ENCODE measurements around the gene PLD6. TPM values are rescaled to one million over a fixed set of nuclear protein-coding genes. Genes with fewer than 3 reads are reported as not detected.

The PLD6 gene
- total and polyA plus RNA-seq, 2 donors (not counting 1 experiment from before 2014, with no cell fraction given) = 2.0 to 4.1 TPM

- Histone ChIP-seq H3K36me3 (replicated peaks in 1 of 2; ENCODE audit: control extremely low read depth in 1 of 2, control insufficient read depth in 1 of 2, extremely low read depth in 1 of 2, insufficient read depth in 2 of 2, low read length in 1 of 2) (peaks cover 0 to 8% of the 10 kb centered on the region in 2 experiments), H2AFZ (ENCODE audit: insufficient read depth, low read depth, low read length, poor library complexity, severe bottlenecking) (no peak overlapping the region), H4K20me1 (ENCODE audit: control insufficient read depth, insufficient read depth, low read length, poor library complexity, severe bottlenecking) (peaks cover 4% of the 10 kb centered on the region), H3K4me2 (replicated peaks; ENCODE audit: low read depth, low read length, poor library complexity, severe bottlenecking) (no peak overlapping the region), H3K9ac (ENCODE audit: low read length) (no peak overlapping the region), H3K4me3 (ENCODE audit: control extremely low read depth in 1 of 5, extremely low read depth in 1 of 5, insufficient read depth in 1 of 5, low read depth in 2 of 5, low read length in 4 of 5) (no peak overlapping the region), H3K4me1 (ENCODE audit: control insufficient read depth in 2 of 2, insufficient read depth in 2 of 2, low read length in 2 of 2) (peaks cover 14 to 19% of the 10 kb centered on the region in 2 donors), H3K79me2 (ENCODE audit: control insufficient read depth, insufficient read depth, low read length) (peaks cover 9% of the 10 kb centered on the region), H3K27ac (ENCODE audit: low read length in 2 of 2) (no peak overlapping the region), H3K9me3 (ENCODE audit: control extremely low read depth in 1 of 3, control insufficient read depth in 2 of 3, insufficient read depth in 1 of 3, low read length in 2 of 3) (peaks cover 0 to 2% (median 0%) of the 10 kb centered on the region in 3 donors), H3K27me3 (replicated peaks in 1 of 4; ENCODE audit: control extremely low read depth in 1 of 4, control insufficient read depth in 3 of 4, insufficient read depth in 4 of 4, low read length in 3 of 4) (no peaks in the 10 kb centered on the region)
- intact Hi-C loops (cut with micrococcal nuclease) = loop anchor here (10.0 kb wide), 1 partner anchor 156 kb away; the partner anchor contains the start of gene MPRIP
- Mint-ChIP-seq H3K4me1 (peaks cover 14% of the 10 kb centered on the region), H3K27ac (no peak overlapping the region), H3K9me3 (ENCODE audit: insufficient read depth) (no peaks in the 10 kb centered on the region), H3K4me3 (no peak overlapping the region), H3K27me3 (no peaks in the 10 kb centered on the region)
- TF ChIP-seq CTCF (IDR thresholded peaks at IDR 0.05) (no peak), EZH2 (IDR thresholded peaks at IDR 0.05; ENCODE audit: borderline replicate concordance, insufficient read depth, low read depth, low read length, poor library complexity, severe bottlenecking) (no peak)
- no peak for ATAC-seq (ENCODE audit: low read depth)
- WGBS (ENCODE audit: insufficient coverage) = 86% methylated on average over 10 of the region's 10 CpGs
- POLR2A ChIA-PET = no interaction called here
- no peak for DNase-seq
- CTCF ChIA-PET = no interaction called here
These were observed 4.9 kb downstream of the PLD6 start for GRCh38 chr17:17201271-17201670.

- Histone ChIP-seq H3K4me1 (ENCODE audit: control insufficient read depth in 2 of 2, insufficient read depth in 2 of 2, low read length in 2 of 2) (peaks cover 13 to 19% of the 10 kb centered on the region in 2 donors), H3K9me3 (ENCODE audit: control extremely low read depth in 1 of 3, control insufficient read depth in 2 of 3, insufficient read depth in 1 of 3, low read length in 2 of 3) (no peaks in the 10 kb centered on the region), H3K9ac (ENCODE audit: low read length) (no peak overlapping the region), H3K79me2 (ENCODE audit: control insufficient read depth, insufficient read depth, low read length) (peaks cover 9% of the 10 kb centered on the region), H3K27me3 (replicated peaks in 1 of 4; ENCODE audit: control extremely low read depth in 1 of 4, control insufficient read depth in 3 of 4, insufficient read depth in 4 of 4, low read length in 3 of 4) (no peaks in the 10 kb centered on the region), H3K27ac (ENCODE audit: low read length in 2 of 2) (no peak overlapping the region), H2AFZ (ENCODE audit: insufficient read depth, low read depth, low read length, poor library complexity, severe bottlenecking) (no peak overlapping the region), H4K20me1 (ENCODE audit: control insufficient read depth, insufficient read depth, low read length, poor library complexity, severe bottlenecking) (peaks cover 4% of the 10 kb centered on the region), H3K4me3 (ENCODE audit: control extremely low read depth in 1 of 5, extremely low read depth in 1 of 5, insufficient read depth in 1 of 5, low read depth in 2 of 5, low read length in 4 of 5) (no peak overlapping the region), H3K4me2 (replicated peaks; ENCODE audit: low read depth, low read length, poor library complexity, severe bottlenecking) (no peak overlapping the region), H3K36me3 (replicated peaks in 1 of 2; ENCODE audit: control extremely low read depth in 1 of 2, control insufficient read depth in 1 of 2, extremely low read depth in 1 of 2, insufficient read depth in 2 of 2, low read length in 1 of 2) (peaks cover 0 to 8% of the 10 kb centered on the region in 2 experiments)
- WGBS (ENCODE audit: insufficient coverage) = 96% methylated on average over 4 of the region's 5 CpGs
- no peak overlapping the region for H3K27ac Mint-ChIP-seq
- intact Hi-C loops (cut with micrococcal nuclease) = loop anchor here (10.0 kb wide), 1 partner anchor 156 kb away; the partner anchor contains the start of gene MPRIP
- TF ChIP-seq CTCF (IDR thresholded peaks at IDR 0.05) (no peak), EZH2 (IDR thresholded peaks at IDR 0.05; ENCODE audit: borderline replicate concordance, insufficient read depth, low read depth, low read length, poor library complexity, severe bottlenecking) (no peak)
- DNase-seq (no peak), ATAC-seq (ENCODE audit: low read depth) (no peak)
- H3K9me3 Mint-ChIP-seq (ENCODE audit: insufficient read depth) = no peaks in the 10 kb centered on the region
- CTCF ChIA-PET = no interaction called here
- POLR2A ChIA-PET = interaction anchor here (0.6 kb wide), 1 partner anchor 281 kb away, joined by 5 read pairs; no protein-coding TSS in a partner anchor
- H3K4me3 Mint-ChIP-seq = no peak overlapping the region
- H3K27me3 Mint-ChIP-seq = no peaks in the 10 kb centered on the region
- H3K4me1 Mint-ChIP-seq = peaks cover 14% of the 10 kb centered on the region
These were observed 5.3 kb downstream of the PLD6 start for GRCh38 chr17:17200831-17201230.
